GM10248 (cell line): ENCODE measurements around the gene SPECC1L.
"Not testable (repeated sequence)": the region's sequence is repeated elsewhere in the genome, so short reads cannot be mapped to it uniquely, and the experiment has no call there.

Source experiments
- CTCF ChIA-PET: fragments of 300-600 bp; sonication (Branson Sonifier 250); formaldehyde crosslinking; extraction: SDS; loops from one replicate; lab custom pipeline; 2021; ENCODE audit warnings: antibody characterized with exemption; lab: Yijun Ruan, JAX
- POLR2A ChIA-PET: fragments of 350-650 bp; sonication (Branson Sonifier 250); formaldehyde crosslinking; extraction: SDS; loops from one replicate; lab custom pipeline; 2020; ENCODE audit warnings: antibody characterized with exemption; lab: Yijun Ruan, JAX
- DNase-seq: peaks from one replicate; pipeline ENCODE4 v3.0.0; 2012; ENCODE audit errors: extremely low spot score
- TF ChIP-seq, protein P1 (sequence below): IDR thresholded peaks from 2 replicates; pipeline ENCODE4 v1.5.1; 2012; ENCODE audit warnings: mild to moderate bottlenecking, low read depth; ENCODE audit errors: extremely low read depth, missing control alignments, control extremely low read depth

The SPECC1L gene

DNA sequence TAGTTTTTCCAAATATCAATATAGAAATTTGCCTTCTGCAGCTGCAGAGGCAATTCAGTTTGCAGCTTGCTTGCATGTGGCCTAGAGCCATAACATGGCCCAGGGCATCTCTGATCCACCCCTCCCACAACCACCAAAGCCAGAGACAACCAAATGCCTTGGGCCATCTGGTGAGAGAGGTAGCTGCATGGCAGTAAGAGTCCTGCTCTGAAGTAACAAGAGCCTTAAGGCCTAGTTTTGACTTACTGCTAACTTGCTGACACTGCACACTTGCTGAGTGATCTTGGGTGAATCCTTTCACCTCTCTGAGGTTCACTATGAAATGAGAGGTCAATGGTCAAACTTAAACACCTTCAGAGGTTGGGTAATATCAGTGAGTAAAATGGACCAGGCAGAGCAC, 4.9 kb upstream of the SPECC1L start:
- DNase-seq: no peak
- ChIA-PET CTCF (no interaction called here), POLR2A (no interaction called here)
- TF ChIP-seq, protein P1, sequence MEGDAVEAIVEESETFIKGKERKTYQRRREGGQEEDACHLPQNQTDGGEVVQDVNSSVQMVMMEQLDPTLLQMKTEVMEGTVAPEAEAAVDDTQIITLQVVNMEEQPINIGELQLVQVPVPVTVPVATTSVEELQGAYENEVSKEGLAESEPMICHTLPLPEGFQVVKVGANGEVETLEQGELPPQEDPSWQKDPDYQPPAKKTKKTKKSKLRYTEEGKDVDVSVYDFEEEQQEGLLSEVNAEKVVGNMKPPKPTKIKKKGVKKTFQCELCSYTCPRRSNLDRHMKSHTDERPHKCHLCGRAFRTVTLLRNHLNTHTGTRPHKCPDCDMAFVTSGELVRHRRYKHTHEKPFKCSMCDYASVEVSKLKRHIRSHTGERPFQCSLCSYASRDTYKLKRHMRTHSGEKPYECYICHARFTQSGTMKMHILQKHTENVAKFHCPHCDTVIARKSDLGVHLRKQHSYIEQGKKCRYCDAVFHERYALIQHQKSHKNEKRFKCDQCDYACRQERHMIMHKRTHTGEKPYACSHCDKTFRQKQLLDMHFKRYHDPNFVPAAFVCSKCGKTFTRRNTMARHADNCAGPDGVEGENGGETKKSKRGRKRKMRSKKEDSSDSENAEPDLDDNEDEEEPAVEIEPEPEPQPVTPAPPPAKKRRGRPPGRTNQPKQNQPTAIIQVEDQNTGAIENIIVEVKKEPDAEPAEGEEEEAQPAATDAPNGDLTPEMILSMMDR: no peak

DNA sequence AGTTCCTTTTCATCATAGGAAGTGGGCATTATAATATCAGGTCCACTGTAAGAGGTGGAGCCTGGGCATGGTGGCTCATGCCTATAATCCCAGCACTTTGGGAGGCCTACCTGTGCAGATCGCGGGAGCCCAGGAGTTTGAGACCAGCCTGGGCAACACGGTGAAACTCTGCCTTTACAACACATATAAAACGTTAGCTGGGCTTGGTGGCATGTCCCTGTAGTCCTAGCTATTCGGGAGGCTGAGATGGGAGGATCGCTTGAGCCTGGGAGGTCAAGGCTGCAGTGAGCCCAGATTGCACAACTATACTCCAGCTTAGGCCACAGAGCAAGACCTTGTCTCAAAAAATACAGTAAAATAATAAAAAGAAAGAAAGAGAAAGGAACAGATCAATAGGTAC, 4.1 kb upstream of the SPECC1L start:
- DNase-seq, POLR2A ChIA-PET, CTCF ChIA-PET: not testable (repeated sequence)

DNA sequence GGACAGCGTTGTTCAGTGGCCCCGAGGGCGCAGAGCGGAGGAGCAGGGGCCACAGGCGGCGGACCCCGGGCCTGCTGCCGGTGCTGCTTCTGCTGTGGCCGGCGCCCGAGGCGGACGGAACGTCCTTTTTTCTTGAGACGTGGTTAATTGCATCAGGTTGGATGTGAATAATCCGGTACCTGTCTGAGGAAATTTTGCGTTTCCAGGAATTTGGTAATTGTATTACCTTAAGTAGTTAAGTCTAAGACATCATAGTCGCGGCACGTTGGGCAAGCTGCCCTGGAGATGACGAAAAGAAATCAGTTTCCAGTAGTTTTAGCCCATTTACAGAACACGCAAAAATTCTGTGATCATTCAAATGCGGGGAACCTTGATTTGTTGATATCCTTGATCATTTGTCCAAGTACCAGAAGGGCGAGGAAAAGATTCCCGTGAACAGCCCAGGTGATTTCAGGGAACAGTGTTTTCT, 789 bp downstream of the SPECC1L start:
- POLR2A ChIA-PET: no interaction called here
- DNase-seq: no peak
- TF ChIP-seq, protein P1: no peak
- CTCF ChIA-PET: interaction anchor here (1.0 kb wide), 2 partner anchors 12 to 40 kb away, joined by 3 to 4 read pairs; no protein-coding TSS in a partner anchor

DNA sequence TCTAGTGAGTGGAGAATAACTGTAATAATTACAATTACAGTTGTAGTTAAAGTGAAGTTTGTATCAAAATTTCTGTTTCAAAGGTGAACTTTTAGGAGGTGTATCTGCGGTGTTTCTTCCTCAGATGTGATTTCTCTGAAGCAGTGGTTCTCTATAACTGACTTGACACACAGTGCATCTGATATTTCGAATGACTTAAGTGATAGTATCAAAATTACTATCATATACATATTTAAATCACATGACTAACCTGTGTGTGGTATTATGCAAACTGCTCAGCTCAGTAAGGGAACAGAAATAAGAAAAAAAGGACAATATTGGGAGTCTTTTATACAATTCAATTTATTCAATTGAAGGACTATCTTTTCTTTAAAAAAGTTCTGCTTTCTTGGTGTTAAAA, 2.4 kb downstream of the SPECC1L start:
- CTCF ChIA-PET: interaction anchor here (1.6 kb wide), 1 partner anchor 12 kb away, joined by 4 read pairs; no protein-coding TSS in a partner anchor
- not testable (repeated sequence) for DNase-seq
- POLR2A ChIA-PET: interaction anchor here (0.6 kb wide), 1 partner anchor 191 kb away, joined by 3 read pairs; no protein-coding TSS in a partner anchor

DNA sequence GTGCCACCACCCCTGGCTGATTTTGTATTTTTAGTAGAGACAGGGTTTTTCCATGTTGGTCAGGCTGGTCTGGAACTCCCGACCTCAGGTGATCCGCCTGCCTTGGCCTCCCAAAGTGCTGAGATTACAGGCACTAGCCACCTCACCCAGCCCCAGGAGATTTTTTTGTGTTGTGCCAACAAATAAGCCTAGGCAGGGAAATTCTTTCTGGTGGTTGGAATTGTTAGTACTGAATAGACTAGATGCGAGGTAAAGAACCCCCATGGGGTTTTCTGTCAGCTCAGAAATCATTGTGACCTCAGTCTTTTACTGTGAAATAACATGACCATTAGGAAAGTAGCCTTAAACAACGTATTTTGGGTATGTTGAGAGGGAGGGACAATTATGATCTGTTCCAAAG, 3.3 kb downstream of the SPECC1L start:
- POLR2A ChIA-PET, DNase-seq: not testable (repeated sequence)
- CTCF ChIA-PET: interaction anchor here (1.1 to 1.6 kb wide), 2 partner anchors 11 to 15 kb away, joined by 3 to 4 read pairs; no protein-coding TSS in a partner anchor

DNA sequence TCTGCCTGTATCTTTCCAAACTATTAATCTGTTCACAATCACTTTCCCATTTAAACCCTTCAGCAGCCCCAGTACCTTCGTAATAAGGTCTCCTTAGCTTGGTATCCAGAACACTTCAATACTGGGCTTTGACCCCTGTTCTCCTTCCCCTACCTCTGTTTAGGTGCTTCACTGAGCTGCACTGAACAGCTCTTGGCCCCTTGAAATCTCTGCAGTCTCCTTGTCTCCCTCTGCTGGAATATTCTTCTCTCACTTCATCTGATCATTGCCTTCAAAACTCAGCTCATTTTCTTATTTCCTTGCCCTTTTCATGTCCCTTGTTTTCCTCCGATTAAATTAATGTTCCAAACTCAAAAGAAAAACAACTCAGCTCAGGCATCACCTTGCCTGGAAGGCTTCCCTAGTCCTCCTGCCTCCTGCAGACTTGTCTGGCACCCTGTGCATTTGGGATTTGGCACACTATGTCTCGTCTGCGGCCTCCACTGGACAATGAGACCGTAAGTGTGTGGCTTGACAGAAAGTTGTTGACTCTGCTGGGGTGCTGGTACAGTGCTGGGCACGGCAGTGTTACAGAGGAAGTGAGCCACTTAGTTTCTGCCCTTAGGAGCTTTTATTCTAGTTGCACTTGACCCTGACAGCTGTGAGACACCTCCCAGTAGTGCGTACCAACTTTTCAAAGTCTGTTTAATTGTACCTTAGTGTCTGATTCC, 4.2 kb downstream of the SPECC1L start:
- POLR2A ChIA-PET, DNase-seq: not testable (repeated sequence)
- CTCF ChIA-PET: interaction anchor here (1.1 kb wide), 1 partner anchor 14 kb away, joined by 3 read pairs; no protein-coding TSS in a partner anchor
- TF ChIP-seq, protein P1: peak; percentile 0

DNA sequence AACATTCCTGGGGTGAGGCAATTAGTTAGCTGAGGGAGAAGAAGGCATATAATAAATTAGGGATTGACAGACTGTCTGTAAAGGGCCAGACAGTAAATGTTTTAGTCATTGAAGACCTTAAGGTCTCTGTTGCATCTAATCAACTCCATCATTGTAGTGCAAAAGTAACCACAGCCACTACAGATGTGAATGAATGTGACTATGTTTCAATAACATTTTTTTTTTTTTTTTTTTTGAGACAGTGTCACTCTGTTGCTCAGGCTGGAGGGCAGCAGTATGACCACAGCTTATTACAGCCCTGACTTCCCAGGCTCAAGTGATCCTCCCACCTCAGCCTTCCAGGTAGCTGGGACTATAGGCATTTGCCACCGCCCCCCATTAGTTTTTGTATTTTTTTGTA, 9.7 kb downstream of the SPECC1L start:
- POLR2A ChIA-PET, CTCF ChIA-PET, DNase-seq: not testable (repeated sequence)

DNA sequence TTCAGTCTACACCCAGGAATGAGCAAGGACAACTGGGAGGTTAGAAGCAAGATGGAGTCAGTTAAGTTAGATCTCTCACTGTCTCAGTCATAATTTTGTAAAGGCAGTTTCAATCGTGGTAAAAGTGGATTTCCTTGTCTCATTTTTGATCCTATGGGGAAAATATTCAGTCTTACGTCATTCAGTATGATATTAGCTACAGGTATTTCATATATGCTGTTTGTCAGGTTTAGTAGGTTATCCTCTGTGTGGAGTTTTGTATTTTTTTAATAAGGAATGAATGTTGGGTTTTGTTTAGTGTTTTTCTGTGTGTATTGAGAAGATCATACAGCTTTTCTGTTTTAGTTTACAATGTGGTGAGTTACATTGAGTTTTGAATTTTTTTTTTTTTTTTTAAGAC, 11.8 kb downstream of the SPECC1L start:
- DNase-seq: no peak
- TF ChIP-seq, protein P1: no peak
- POLR2A ChIA-PET: no interaction called here
- CTCF ChIA-PET: interaction anchor here (0.7 kb wide), 1 partner anchor 119 kb away, joined by 3 read pairs; no protein-coding TSS in a partner anchor
